Measurements from ENCODE around the gene TMPRSS11D.
A peak's percentile ranks its signal among the peaks of the same experiment; 100 is the strongest.

The TMPRSS11D gene

GRCh38 chr4:67885762-67886161 lies 2.0 kb upstream of the TMPRSS11D start:
- DNase-seq (ENCODE audit: low read depth): no peak

- no peak for DNase-seq (ENCODE audit: low read depth)
Observed at GRCh38 chr4:67884701-67885100, 899 bp upstream of the TMPRSS11D start.

GRCh38 chr4:67883458-67883857 lies 344 bp downstream of the TMPRSS11D start:
- DNase-seq (ENCODE audit: low read depth): no peak

DNA sequence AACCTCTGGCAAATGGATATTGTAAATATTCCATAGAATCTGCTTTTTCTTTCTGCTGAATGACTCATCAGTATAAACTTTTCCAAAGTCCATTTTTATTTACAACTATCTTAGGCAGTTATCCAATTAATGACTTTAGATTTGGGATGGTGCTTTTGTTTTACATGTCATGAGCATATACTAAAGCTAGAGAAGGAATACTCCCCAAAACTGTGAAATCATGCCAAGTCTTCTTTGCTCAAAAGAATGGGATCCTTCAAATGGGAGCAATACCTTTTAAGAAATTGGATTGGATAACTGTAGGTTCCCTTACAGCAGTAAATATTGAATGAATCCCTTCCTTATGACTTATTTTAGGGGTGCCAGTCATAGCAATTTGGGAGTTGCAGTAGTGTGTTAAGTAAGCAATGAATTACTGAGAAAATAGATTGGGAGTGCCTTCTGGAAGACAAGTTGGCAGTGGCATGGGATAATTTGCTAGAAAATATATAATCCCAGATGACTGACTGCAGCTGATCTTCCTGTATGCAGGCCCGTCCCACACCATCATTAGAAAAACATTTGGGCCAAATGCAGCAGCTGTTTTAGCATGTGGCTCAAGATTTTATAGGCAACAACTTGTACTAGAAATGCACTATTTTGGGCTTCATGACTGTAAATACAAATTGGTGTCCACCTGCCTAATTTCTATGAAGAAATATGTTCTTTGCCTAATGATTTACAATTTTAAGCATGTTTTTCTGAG lies 2.8 kb downstream of the TMPRSS11D start:
- DNase-seq (ENCODE audit: low read depth): no peak

GRCh38 chr4:67879486-67879885 lies 4.3 kb downstream of the TMPRSS11D start:
- DNase-seq (ENCODE audit: low read depth): no peak

- DNase-seq (ENCODE audit: low read depth): no peak
Observed at GRCh38 chr4:67877086-67877485, 6.7 kb downstream of the TMPRSS11D start.

DNA sequence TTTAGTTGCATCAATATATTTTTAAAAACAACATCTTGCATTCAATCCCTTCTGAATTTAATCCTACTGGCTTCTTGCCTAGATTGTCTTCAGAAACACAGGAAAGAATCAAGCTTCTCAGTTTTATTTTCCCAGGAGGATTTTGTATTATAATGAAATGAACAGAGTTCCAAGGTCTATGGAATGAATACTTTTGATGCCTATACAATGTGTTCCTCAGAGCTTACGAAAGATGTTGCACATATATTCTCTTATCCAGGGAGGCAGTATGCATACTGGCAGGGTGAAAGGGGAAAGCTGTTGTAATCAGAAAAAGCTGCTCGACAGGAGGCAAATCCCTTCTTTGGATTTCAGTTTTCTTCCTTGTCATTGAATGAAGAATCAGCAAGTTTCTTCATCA lies 8.8 kb downstream of the TMPRSS11D start:
- DNase-seq (ENCODE audit: low read depth): peak; percentile 80

DNA sequence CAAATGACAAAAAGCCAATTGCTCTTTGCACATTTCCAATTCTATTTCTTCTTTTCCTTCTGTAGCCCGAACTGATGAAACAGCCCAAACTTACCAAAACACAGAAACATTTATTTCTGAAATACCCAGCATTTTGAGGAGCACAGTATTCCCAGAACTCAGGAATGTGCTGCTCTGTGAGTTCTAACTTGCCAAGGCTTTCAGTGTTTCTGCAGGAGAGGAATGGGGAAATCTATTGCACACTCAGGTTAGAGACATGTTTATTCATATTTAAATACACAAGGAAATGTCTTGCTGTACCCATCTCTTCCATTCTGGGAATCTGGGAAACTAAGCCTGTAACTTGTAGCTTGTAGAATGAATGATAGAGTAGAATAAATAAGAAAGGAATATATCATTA lies 10.7 kb downstream of the TMPRSS11D start:
- no peak for DNase-seq (ENCODE audit: low read depth)

GRCh38 chr4:67871867-67872266 lies 11.9 kb downstream of the TMPRSS11D start:
- DNase-seq (ENCODE audit: low read depth): peak; percentile 64

DNA sequence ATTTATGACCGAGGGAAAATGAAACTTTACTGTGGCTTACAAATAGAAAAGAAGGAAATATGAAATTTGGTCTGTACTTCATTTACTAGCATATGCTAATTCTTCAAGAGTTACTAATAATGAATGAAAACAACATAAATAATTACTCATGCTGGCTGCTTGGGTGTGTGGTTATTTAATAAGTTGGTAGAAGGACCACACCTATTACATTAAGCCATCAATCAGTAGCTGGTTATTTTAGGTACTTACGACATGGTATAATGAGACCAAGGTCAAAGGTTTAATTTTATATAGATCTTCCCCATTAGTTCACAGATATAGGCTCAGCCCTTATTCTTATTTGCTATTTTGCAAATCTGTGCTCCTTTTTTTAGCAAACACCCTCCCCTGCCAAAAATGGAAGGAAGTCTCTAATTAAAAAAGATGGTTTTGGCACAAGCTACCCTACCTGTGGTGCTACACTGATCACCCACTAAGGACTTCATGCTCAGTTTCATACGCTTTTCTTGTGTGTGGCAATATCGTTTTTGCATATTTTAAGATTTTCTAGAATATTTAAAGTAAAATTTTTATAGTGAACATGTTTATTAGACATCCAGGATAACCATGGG lies 14.1 kb downstream of the TMPRSS11D start:
- DNase-seq (ENCODE audit: low read depth): no peak

DNA sequence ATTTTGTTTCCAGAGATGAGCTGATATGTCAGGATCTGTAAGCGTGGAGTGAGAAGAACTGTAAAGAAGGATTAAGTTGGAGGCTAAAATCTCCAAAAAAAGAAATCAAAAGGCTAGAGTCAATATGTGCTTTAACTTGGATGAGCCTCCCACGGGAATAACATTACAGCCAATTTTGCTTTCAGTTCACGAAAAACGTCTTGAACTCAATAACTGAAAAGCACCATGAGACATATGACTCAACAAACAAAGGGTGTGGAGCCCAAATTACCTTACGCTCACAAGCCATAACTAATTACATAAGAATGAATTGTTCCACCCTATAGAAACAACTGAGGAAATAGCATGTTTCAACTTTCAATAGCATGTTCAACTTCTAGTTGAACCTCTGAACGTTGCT lies 22.3 kb downstream of the TMPRSS11D start:
- DNase-seq (ENCODE audit: low read depth): no peak

DNA sequence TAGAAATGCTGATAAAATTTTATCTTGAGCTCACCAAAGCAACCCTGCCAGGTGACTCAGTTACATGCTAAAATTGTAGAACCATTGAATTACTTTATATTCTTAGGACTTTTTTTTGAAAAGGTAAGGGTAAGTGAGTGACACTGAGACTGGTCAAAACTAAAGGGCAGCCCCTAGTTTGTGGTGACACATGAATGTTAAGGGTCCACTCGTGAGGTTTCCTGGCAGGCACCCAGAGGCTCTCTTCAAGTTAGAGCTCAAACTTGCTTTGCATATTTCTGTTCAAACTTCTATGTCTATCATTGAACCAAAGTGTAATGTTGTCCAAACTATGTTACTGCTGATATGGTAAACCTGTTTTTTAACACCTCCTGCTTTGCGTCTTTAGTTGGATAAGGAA lies 30.5 kb downstream of the TMPRSS11D start:
- no peak for DNase-seq (ENCODE audit: low read depth)

DNA sequence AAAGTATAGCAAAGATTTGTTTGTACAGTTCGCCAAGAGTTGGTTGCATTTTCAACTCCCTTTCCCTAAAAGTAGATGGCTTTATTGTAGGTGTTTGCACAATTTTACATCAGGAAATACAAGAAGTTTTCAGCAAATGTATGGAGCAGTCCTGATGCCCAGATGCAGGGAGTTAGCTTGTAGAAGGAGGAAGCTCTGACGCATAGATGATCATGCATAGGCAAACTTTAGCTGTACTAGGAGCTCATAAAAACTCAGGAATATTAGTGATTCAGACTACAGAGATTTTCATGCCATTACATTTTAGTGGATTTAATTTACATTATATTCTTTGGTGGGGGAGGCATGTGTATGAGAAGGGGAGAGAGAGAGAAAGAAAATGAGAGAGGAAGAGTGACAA lies 62.9 kb downstream of the TMPRSS11D start:
- DNase-seq (ENCODE audit: low read depth): no peak

GRCh38 chr4:67810011-67810410 lies 73.8 kb downstream of the TMPRSS11D start:
- no peak for DNase-seq (ENCODE audit: low read depth)

- DNase-seq (ENCODE audit: low read depth): no peak
Observed at GRCh38 chr4:67809502-67809901, 74.3 kb downstream of the TMPRSS11D start.

DNA sequence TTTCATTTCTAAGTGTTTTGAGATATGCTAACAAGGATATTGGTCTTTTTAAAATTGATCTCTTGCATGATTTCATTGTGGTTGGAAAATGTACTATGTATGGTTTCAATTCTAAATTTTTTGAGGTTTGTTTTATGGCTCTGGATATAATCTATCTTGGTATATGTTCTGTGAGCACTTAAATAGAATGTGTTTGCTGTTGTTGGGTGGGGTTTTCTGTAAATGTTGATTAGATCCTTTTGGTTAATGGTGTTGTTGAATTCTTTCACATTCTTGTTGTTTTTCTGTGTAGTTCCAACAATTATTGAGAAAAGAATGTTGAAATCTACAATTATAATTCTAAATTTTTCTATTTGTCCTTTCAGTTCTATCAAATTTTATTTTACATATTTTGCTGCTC lies 87.0 kb downstream of the TMPRSS11D start:
- no peak for DNase-seq (ENCODE audit: low read depth)

- no peak for DNase-seq (ENCODE audit: low read depth)
Observed at GRCh38 chr4:67790721-67791120, 93.1 kb downstream of the TMPRSS11D start.

- DNase-seq (ENCODE audit: low read depth): no peak
Observed at GRCh38 chr4:67787311-67787710, 96.5 kb downstream of the TMPRSS11D start.

- no peak for DNase-seq (ENCODE audit: low read depth)
Observed at GRCh38 chr4:67785528-67785927, 98.3 kb downstream of the TMPRSS11D start.

DNA sequence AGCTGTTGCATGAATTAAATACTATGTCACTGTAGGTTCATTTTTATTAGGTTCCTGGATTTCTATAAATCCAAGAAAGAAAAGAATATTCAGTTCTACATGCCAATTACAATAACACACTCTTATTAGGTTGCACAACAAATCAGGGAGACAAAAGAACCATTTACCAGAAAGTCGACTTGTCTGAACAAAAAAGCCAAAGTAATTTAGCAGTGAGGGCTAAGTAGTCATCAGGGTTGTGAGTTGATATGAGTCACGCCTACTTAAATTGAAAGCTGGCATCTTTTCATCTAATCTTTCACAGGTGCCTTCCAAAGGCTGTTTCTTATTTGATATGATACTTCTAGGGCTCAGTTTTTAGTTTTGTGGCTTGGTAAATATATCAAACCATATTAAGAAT lies 104.2 kb downstream of the TMPRSS11D start:
- no peak for DNase-seq (ENCODE audit: low read depth)

DNA sequence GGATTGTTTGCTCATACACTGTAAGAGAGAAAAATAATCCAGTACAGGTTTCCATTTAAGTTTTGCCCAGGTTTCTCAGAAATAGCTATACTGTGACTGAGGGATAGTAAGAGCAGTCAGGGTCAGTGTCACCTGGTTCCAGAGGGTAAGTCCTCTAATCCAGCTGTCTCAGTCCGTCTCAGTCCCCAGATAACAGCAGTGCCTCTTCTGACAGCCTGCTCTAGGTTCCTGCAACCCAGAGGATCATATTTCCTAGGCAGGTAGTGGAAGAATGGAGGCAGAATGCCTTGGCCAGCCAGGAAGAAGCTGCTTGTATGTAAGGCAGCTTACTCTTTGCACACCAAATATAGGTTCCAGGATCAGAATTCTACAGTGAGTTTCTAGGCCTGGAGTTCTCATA lies 107.1 kb downstream of the TMPRSS11D start:
- DNase-seq (ENCODE audit: low read depth): no peak
